IMR-90 (cell line): ENCODE results near the gene SYPL1. TPM values are rescaled to one million over a fixed set of nuclear protein-coding genes. Genes with fewer than 3 reads are reported as not detected.
A peak's percentile ranks its signal among the peaks of the same experiment; 100 is the strongest.

Source experiments
- ATAC-seq: fragments of 200-7000 bp; cut with Tn5 transposase; 2 replicates; pipeline ENCODE4 v1.9.1; 2020; ENCODE audit warnings: low read depth, mild to moderate bottlenecking, moderate library complexity
- BruUV-seq: library from RNA; stranded (reverse); fragments of 400-500 nt; replicated peaks from 2 replicates; lab custom pipeline; 2021; lab: Mats Ljungman, UMichigan
- CTCF ChIA-PET: fragments of 300-600 bp; formaldehyde crosslinking; extraction: SDS; loops from one replicate; lab custom pipeline; 2021; ENCODE audit warnings: antibody characterized with exemption; lab: Yijun Ruan, JAX
- POLR2A ChIA-PET: fragments of 300-600 bp; sonication (Branson Sonifier 250); formaldehyde crosslinking; loops from one replicate; lab custom pipeline; 2022; ENCODE audit warnings: antibody characterized with exemption; ENCODE audit not compliant: unreplicated experiment; lab: Charles Lee
- DNase-seq: peaks from one replicate; pipeline ENCODE4 v3.0.0; 2013
- H2AFZ ChIP-seq: replicated peaks from 2 replicates; pipeline ENCODE3; 2013; ENCODE audit warnings: low read length, mild to moderate bottlenecking; ENCODE audit not compliant: poor library complexity
- H2AK5ac ChIP-seq: 2 replicates; pipeline ENCODE4 v1.6.1; 2013; ENCODE audit warnings: low read depth, low read length, inconsistent platforms
- H2AK9ac ChIP-seq: replicated peaks from 2 replicates; pipeline ENCODE3; 2013; ENCODE audit warnings: mild to moderate bottlenecking, low read depth, low read length, moderate library complexity; ENCODE audit not compliant: poor library complexity
- H2BK120ac ChIP-seq: 2 replicates; pipeline ENCODE4 v1.6.1; 2013; ENCODE audit warnings: low read depth, low read length, inconsistent platforms
- H2BK15ac ChIP-seq: 3 replicates; pipeline ENCODE4 v1.6.1; 2013; ENCODE audit warnings: low read depth, low read length, inconsistent platforms
- H2BK20ac ChIP-seq: 2 replicates; pipeline ENCODE4 v1.6.1; 2013; ENCODE audit warnings: low read depth, mild to moderate bottlenecking, inconsistent platforms, low read length, moderate library complexity
- H2BK5ac ChIP-seq: 2 replicates; pipeline ENCODE4 v1.6.1; 2013; ENCODE audit warnings: mild to moderate bottlenecking, low read depth, low read length, inconsistent platforms; ENCODE audit not compliant: poor library complexity, severe bottlenecking
- H3K14ac ChIP-seq: replicated peaks from 2 replicates; pipeline ENCODE4 v1.6.1; 2013; ENCODE audit warnings: low read depth, low read length, inconsistent platforms
- H3K18ac ChIP-seq: 2 replicates; pipeline ENCODE4 v1.6.1; 2013; ENCODE audit warnings: low read depth, low read length, control low read depth
- H3K23ac ChIP-seq: 2 replicates; pipeline ENCODE4 v1.6.1; 2013; ENCODE audit warnings: low read depth, low read length, inconsistent platforms
- H3K27ac ChIP-seq: 2 replicates; pipeline ENCODE4 v1.5.1; 2013; ENCODE audit warnings: mild to moderate bottlenecking, control low read depth, low read length; ENCODE audit not compliant: insufficient read depth
- H3K27me3 ChIP-seq: 2 replicates; pipeline ENCODE4 v1.6.1; 2013; ENCODE audit warnings: low read length; ENCODE audit not compliant: control insufficient read depth, insufficient read depth
- H3K36me3 ChIP-seq: 2 replicates; pipeline ENCODE4 v1.6.1; 2013; ENCODE audit warnings: low read length, mixed read lengths; ENCODE audit not compliant: control insufficient read depth, insufficient read depth
- H3K4ac ChIP-seq: 2 replicates; pipeline ENCODE4 v1.6.1; 2013; ENCODE audit warnings: low read depth, low read length, inconsistent platforms
- H3K4me1 ChIP-seq: 2 replicates; pipeline ENCODE4 v1.6.1; 2013; ENCODE audit warnings: low read length, mixed read lengths; ENCODE audit not compliant: control insufficient read depth, insufficient read depth
- H3K4me2 ChIP-seq: 2 replicates; pipeline ENCODE4 v1.6.1; 2013; ENCODE audit warnings: low read depth, mild to moderate bottlenecking, control low read depth, low read length, moderate library complexity
- H3K4me3 ChIP-seq: 2 replicates; pipeline ENCODE4 v1.5.1; 2013; ENCODE audit warnings: low read depth, mild to moderate bottlenecking, control low read depth, low read length, moderate library complexity; ENCODE audit not compliant: insufficient read depth
- H3K56ac ChIP-seq: 2 replicates; pipeline ENCODE4 v1.6.1; 2013; ENCODE audit warnings: low read length, inconsistent platforms; ENCODE audit not compliant: insufficient read depth; ENCODE audit errors: extremely low read depth
- H3K79me1 ChIP-seq, 2 experiments: 2 replicates each; pipeline ENCODE4 v1.6.1; 2013; ENCODE audit warnings: low read length in 2 of 2, inconsistent platforms in 1 of 2, low read depth in 1 of 2
- H3K9ac ChIP-seq: 2 replicates; pipeline ENCODE4 v1.6.1; 2013; ENCODE audit warnings: low read depth, low read length, control low read depth
- H3K9me1 ChIP-seq: 2 replicates; pipeline ENCODE4 v1.6.1; 2013; ENCODE audit warnings: low read length, inconsistent platforms; ENCODE audit not compliant: insufficient read depth
- H3K9me3 ChIP-seq: 2 replicates; pipeline ENCODE4 v1.6.1; 2013; ENCODE audit warnings: low read length; ENCODE audit not compliant: control insufficient read depth, insufficient read depth
- H4K20me1 ChIP-seq: 2 replicates; pipeline ENCODE4 v1.6.1; 2013; ENCODE audit warnings: low read length, inconsistent platforms; ENCODE audit not compliant: insufficient read depth
- H4K5ac ChIP-seq: 2 replicates; pipeline ENCODE4 v1.6.1; 2013; ENCODE audit warnings: mild to moderate bottlenecking, low read depth, low read length, control low read depth
- H4K8ac ChIP-seq, 2 experiments: 2 replicates each; pipeline ENCODE4 v1.6.1; 2013; ENCODE audit warnings: low read depth in 2 of 2, low read length in 2 of 2, control low read depth in 1 of 2, inconsistent platforms in 1 of 2
- H4K91ac ChIP-seq: 2 replicates; pipeline ENCODE4 v1.6.1; 2013; ENCODE audit warnings: low read depth, low read length, inconsistent platforms; ENCODE audit not compliant: insufficient read depth
- BHLHE40 ChIP-seq: fragments of 150-350 bp; IDR thresholded peaks from 2 replicates; pipeline ENCODE4 v1.6.1; 2016; ENCODE audit warnings: mild to moderate bottlenecking, low read depth, low read length
- CEBPB ChIP-seq: IDR thresholded peaks from 2 replicates; pipeline ENCODE4 v1.6.1; 2012; ENCODE audit warnings: low read depth, low read length, improper control_type of control experiment
- CHD1 ChIP-seq: IDR thresholded peaks from 2 replicates; pipeline ENCODE4 v1.6.1; 2012; ENCODE audit warnings: low read depth, low read length, improper control_type of control experiment
- CTCF ChIP-seq: conservative IDR thresholded peaks from 2 replicates; pipeline ENCODE4 v1.5.1; 2012; ENCODE audit warnings: mild to moderate bottlenecking, low read depth, low read length, improper control_type of control experiment
- ELK1 ChIP-seq: fragments of 150-350 bp; IDR thresholded peaks from 2 replicates; pipeline ENCODE4 v1.6.1; 2016; ENCODE audit warnings: low read depth, mild to moderate bottlenecking, low read length, moderate library complexity, borderline replicate concordance
- FOS ChIP-seq: fragments of 150-350 bp; IDR thresholded peaks from 2 replicates; pipeline ENCODE4 v1.6.1; 2016; ENCODE audit warnings: low read depth, low read length
- MAFK ChIP-seq: IDR thresholded peaks from 2 replicates; pipeline ENCODE4 v1.6.1; 2012; ENCODE audit warnings: low read depth, low read length, improper control_type of control experiment
- MAZ ChIP-seq: IDR thresholded peaks from 2 replicates; pipeline ENCODE4 v1.6.1; 2012; ENCODE audit warnings: low read depth, mild to moderate bottlenecking, low read length, improper control_type of control experiment, moderate library complexity, borderline replicate concordance
- MXI1 ChIP-seq: IDR thresholded peaks from 2 replicates; pipeline ENCODE4 v1.6.1; 2012; ENCODE audit warnings: low read depth, mild to moderate bottlenecking, low read length, moderate library complexity, borderline replicate concordance
- NFE2L2 ChIP-seq: fragments of 150-350 bp; IDR thresholded peaks from 2 replicates; pipeline ENCODE4 v1.6.1; 2016; ENCODE audit warnings: low read depth, mild to moderate bottlenecking, low read length
- POLR2A ChIP-seq: IDR thresholded peaks from 2 replicates; pipeline ENCODE4 v1.6.1; 2012; ENCODE audit warnings: mild to moderate bottlenecking, low read depth, low read length
- RAD21 ChIP-seq: IDR thresholded peaks from 2 replicates; pipeline ENCODE4 v1.6.1; 2012; ENCODE audit warnings: low read length, improper control_type of control experiment
- RCOR1 ChIP-seq: IDR thresholded peaks from 2 replicates; pipeline ENCODE4 v1.6.1; 2012; ENCODE audit warnings: mild to moderate bottlenecking, low read length, improper control_type of control experiment; ENCODE audit not compliant: insufficient replicate concordance
- RFX5 ChIP-seq: IDR thresholded peaks from 2 replicates; pipeline ENCODE4 v1.8.0; 2012; ENCODE audit warnings: low read depth, mild to moderate bottlenecking, low read length, moderate library complexity
- SMC3 ChIP-seq: fragments of 150-350 bp; IDR thresholded peaks from 2 replicates; pipeline ENCODE4 v1.6.1; 2016; ENCODE audit warnings: low read depth, mild to moderate bottlenecking, antibody characterized with exemption, low read length, moderate library complexity
- USF2 ChIP-seq: fragments of 150-350 bp; IDR thresholded peaks from 2 replicates; pipeline ENCODE4 v1.6.1; 2017; ENCODE audit warnings: mild to moderate bottlenecking, antibody characterized with exemption, low read length, low read depth
- WGBS, 2 experiments: methylation state at CpG; one replicate each; pipeline versions ENCODE4 v1.1.5 to v1.1.7; 2013; ENCODE audit warnings: missing lambda C conversion rate in 2 of 2; ENCODE audit not compliant: insufficient read length in 1 of 2; ENCODE audit errors: extremely low coverage in 2 of 2; 5-methylcytosine and 5-hydroxymethylcytosine counted together
- dilution Hi-C: fragments of 300-500 bp; cut with HindIII; formaldehyde crosslinking; loops from one replicate; pipeline ENCODE4 v1.14.3; 2018; ENCODE audit warnings: low sequenced_read_pairs; ENCODE audit not compliant: unreplicated experiment
- in situ Hi-C: fragments of 300-500 bp; cut with MboI; formaldehyde crosslinking; loops from 3 replicates; pipeline ENCODE4 v1.14.3; 2019; ENCODE audit warnings: low sequenced_read_pairs, inconsistent platforms, mixed read lengths
- intact Hi-C: fragments of 100-400 bp; cut with micrococcal nuclease; formaldehyde crosslinking; loops from 2 replicates; pipeline ENCODE4 v1.10.0; 2022
- polyA plus RNA-seq, 3 experiments: library from polyadenylated mRNA; depleted of rRNA; stranded (reverse); fragments of >200 nt; gene quantifications; 2 replicates each; pipeline ENCODE4 v1.2.3, GENCODE V29; 2012; ENCODE audit warnings: low replicate concordance in 1 of 3
- total RNA-seq: library from RNA; depleted of rRNA; stranded (reverse); fragments of >200 nt; gene quantifications from 2 replicates; pipeline ENCODE4 v1.2.3, GENCODE V29; 2012

The SYPL1 gene
- total and polyA plus RNA-seq, 2 of the 4 experiments (the other 2 are of a cell fraction) = 19.0 to 45.0 TPM

GRCh38 chr7:106059556-106059955 lies 52.6 kb downstream of the SYPL1 start:
- intact Hi-C loops (no loop called here), dilution Hi-C loops (no loop called here), in situ Hi-C loops (loop anchor here (5.0 kb wide), 1 partner anchor 93 kb away; no protein-coding TSS in a partner anchor)
- Histone ChIP-seq H3K27me3 (peaks cover 9% of the 10 kb centered on the region; the same call in 1 of the 2 replicates), H4K8ac (no peak overlapping the region), H2AK5ac (no peak overlapping the region), H2AFZ (peak overlapping the region; percentile 36), H3K27ac (no peak overlapping the region), H2AK9ac (no peak overlapping the region), H3K9ac (no peak overlapping the region), H2BK15ac (no peak overlapping the region), H2BK20ac (no peak overlapping the region), H3K18ac (no peak overlapping the region), H3K9me1 (peaks cover 2% of the 10 kb centered on the region), H3K36me3 (no peaks in the 10 kb centered on the region), H3K4ac (no peak overlapping the region), H3K79me1 (no peaks in the 10 kb centered on the region), H2BK120ac (no peak overlapping the region), H4K20me1 (no peaks in the 10 kb centered on the region), H3K4me3 (no peak overlapping the region), H3K56ac (no peak overlapping the region), H3K23ac (no peak overlapping the region), H3K4me1 (no peaks in the 10 kb centered on the region; the same call in 1 of the 2 replicates), H3K14ac (no peak overlapping the region), H3K9me3 (no peaks in the 10 kb centered on the region), H3K4me2 (no peak overlapping the region), H2BK5ac (no peak overlapping the region), H4K91ac (no peak overlapping the region), H4K5ac (no peak overlapping the region)
- TF ChIP-seq NFE2L2 = no peak
- no peak for TF ChIP-seq MXI1
- TF ChIP-seq FOS = no peak
- TF ChIP-seq MAFK = no peak
- TF ChIP-seq RAD21 = no peak
- TF ChIP-seq ELK1 = no peak
- TF ChIP-seq CEBPB = no peak
- TF ChIP-seq CTCF = no peak
- no peak for TF ChIP-seq RFX5
- TF ChIP-seq BHLHE40 = no peak
- TF ChIP-seq USF2 = no peak
- no peak for TF ChIP-seq MAZ
- TF ChIP-seq POLR2A = no peak
- no peak for TF ChIP-seq CHD1
- no peak for TF ChIP-seq RCOR1
- no peak for TF ChIP-seq SMC3
- ChIA-PET CTCF (interaction anchor here (3.6 kb wide), 1 partner anchor 95 kb away, joined by 17 read pairs; no protein-coding TSS in a partner anchor), POLR2A (no interaction called here)
- no TSS peak for BruUV-seq
- ATAC-seq (no peak), DNase-seq (no peak)
- WGBS, 2 experiments = 100% methylated on average over 1 of the region's 2 CpGs; no CpG with 5 or more reads in 1 of the 2 experiments
